ENCODE measurements around the gene GABRG1. TPM values are rescaled to one million over a fixed set of nuclear protein-coding genes. Genes with fewer than 3 reads are reported as not detected.

Gene GABRG1
- polyA plus RNA-seq, 1 donor: 0.03 TPM

GRCh38 chr4:45992728-45993127, 131.1 kb downstream of the GABRG1 start:
- Histone ChIP-seq H3K4me1 (ENCODE audit: control insufficient read depth, insufficient read depth, low read length) (no peaks in the 10 kb centered on the region), H3K9me3 (ENCODE audit: control insufficient read depth, low read depth, low read length) (no peaks in the 10 kb centered on the region), H3K4me3 (ENCODE audit: low read length) (no peak overlapping the region), H3K27ac (ENCODE audit: low read length) (no peak overlapping the region), H3K27me3 (ENCODE audit: control insufficient read depth, insufficient read depth, low read length) (no peaks in the 10 kb centered on the region), H3K36me3 (ENCODE audit: control insufficient read depth, insufficient read depth, low read length) (no peaks in the 10 kb centered on the region)
- DNase-seq: no peak

- H3K27me3 ChIP-seq (ENCODE audit: control insufficient read depth, insufficient read depth, low read length): no peaks in the 10 kb centered on the region
- no peak overlapping the region for H3K4me3 ChIP-seq (ENCODE audit: low read length)
- WGBS (ENCODE audit: insufficient coverage, low lambda C conversion rate): 100% methylated on average over 1 of the region's 1 CpG
- H3K36me3 ChIP-seq (ENCODE audit: control insufficient read depth, insufficient read depth, low read length): no peaks in the 10 kb centered on the region
- DNase-seq: no peak
- H3K4me1 ChIP-seq (ENCODE audit: control insufficient read depth, insufficient read depth, low read length): no peaks in the 10 kb centered on the region
- H3K27ac ChIP-seq (ENCODE audit: low read length): no peak overlapping the region
- no peaks in the 10 kb centered on the region for H3K9me3 ChIP-seq (ENCODE audit: control insufficient read depth, low read depth, low read length)
Measured at GRCh38 chr4:45989775-45990174, 134.1 kb downstream of the GABRG1 start.

- Histone ChIP-seq H3K4me3 (ENCODE audit: low read length) (no peak overlapping the region), H3K36me3 (ENCODE audit: control insufficient read depth, insufficient read depth, low read length) (no peaks in the 10 kb centered on the region), H3K4me1 (ENCODE audit: control insufficient read depth, insufficient read depth, low read length) (no peaks in the 10 kb centered on the region), H3K27ac (ENCODE audit: low read length) (no peak overlapping the region), H3K27me3 (ENCODE audit: control insufficient read depth, insufficient read depth, low read length) (no peaks in the 10 kb centered on the region), H3K9me3 (ENCODE audit: control insufficient read depth, low read depth, low read length) (no peaks in the 10 kb centered on the region)
- WGBS (ENCODE audit: insufficient coverage, low lambda C conversion rate): no CpG with 5 or more reads among the region's 1 CpG
- no peak for DNase-seq
Measured at GRCh38 chr4:45987858-45988257, 136.0 kb downstream of the GABRG1 start.
